Measurements from ENCODE around the gene MAP3K9. TPM values are rescaled to one million over a fixed set of nuclear protein-coding genes. Genes with fewer than 3 reads are reported as not detected.

MAP3K9 gene
- total and polyA plus RNA-seq, 10 of the 15 experiments (the other 5 are each of a cell fraction or from before 2014, with no cell fraction given), result 0.48 to 7.9 (median 2.9) TPM

DNA sequence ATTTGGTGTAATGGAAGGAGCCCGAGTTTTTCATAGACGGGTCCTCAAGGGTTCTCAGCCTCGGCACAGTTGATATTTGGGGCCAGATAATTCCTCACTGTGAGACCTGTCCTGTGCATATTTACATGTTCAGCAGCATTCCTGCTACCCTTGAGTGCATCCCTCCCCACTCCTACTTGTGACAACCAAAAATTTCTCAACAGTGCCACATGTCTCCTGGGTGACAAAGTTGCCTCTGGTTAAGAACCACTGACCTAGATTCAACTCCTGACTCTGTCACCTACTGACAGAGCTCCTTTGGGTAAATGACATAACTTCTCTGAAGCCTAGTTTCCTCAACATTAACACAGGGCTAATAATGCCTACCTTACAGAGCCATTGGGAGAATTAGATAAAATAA lies 107.2 kb downstream of the MAP3K9 start:
- POLR2A ChIA-PET, result no interaction called here
- no peak for TF ChIP-seq PKNOX1 (IDR thresholded peaks at IDR 0.05)
- TF ChIP-seq MYC (IDR thresholded peaks at IDR 0.05; ENCODE audit: insufficient read depth, insufficient read length, insufficient replicate concordance, low read length, severe bottlenecking), result no peak
- TF ChIP-seq, protein P1, sequence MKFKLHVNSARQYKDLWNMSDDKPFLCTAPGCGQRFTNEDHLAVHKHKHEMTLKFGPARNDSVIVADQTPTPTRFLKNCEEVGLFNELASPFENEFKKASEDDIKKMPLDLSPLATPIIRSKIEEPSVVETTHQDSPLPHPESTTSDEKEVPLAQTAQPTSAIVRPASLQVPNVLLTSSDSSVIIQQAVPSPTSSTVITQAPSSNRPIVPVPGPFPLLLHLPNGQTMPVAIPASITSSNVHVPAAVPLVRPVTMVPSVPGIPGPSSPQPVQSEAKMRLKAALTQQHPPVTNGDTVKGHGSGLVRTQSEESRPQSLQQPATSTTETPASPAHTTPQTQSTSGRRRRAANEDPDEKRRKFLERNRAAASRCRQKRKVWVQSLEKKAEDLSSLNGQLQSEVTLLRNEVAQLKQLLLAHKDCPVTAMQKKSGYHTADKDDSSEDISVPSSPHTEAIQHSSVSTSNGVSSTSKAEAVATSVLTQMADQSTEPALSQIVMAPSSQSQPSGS (IDR thresholded peaks at IDR 0.05; ENCODE audit: low read length), result no peak
- TF ChIP-seq NR2C1 (IDR thresholded peaks at IDR 0.05), result no peak

More for the DNA sequence above, 107.2 kb downstream of the MAP3K9 start:
- no peaks in the 10 kb centered on the region for H3K36me3 ChIP-seq (ENCODE audit: control insufficient read depth in 2 of 2, insufficient read depth in 2 of 2, low read length in 1 of 2)
- WGBS (ENCODE audit: insufficient coverage, insufficient replicate concordance, low lambda C conversion rate, missing lambda C conversion rate), result 66% methylated on average over 3 of the region's 3 CpGs
- no peak overlapping the region for H3K4me2 ChIP-seq (ENCODE audit: control insufficient read depth, insufficient read depth)
- BruUV-seq (replicated peaks), result no TSS peak
- DNase-seq (ENCODE audit: low read depth, low spot score) (no peak), ATAC-seq (no peak), FAIRE-seq (no peak)
- H3K79me2 ChIP-seq (ENCODE audit: control insufficient read depth, insufficient read depth, low read length), result no peaks in the 10 kb centered on the region
- H3K27me3 ChIP-seq (replicated peaks in 1 of 2; ENCODE audit: control insufficient read depth in 2 of 2, insufficient read depth in 2 of 2, low read length in 1 of 2), result no peaks in the 10 kb centered on the region
- no peaks in the 10 kb centered on the region for H4K20me1 ChIP-seq (ENCODE audit: control insufficient read depth, insufficient read depth)
- no peaks in the 10 kb centered on the region for H3K9me3 ChIP-seq (replicated peaks; ENCODE audit: control insufficient read depth, insufficient read depth, low read length)
- H2AFZ ChIP-seq (ENCODE audit: control insufficient read depth, low read depth, low read length), result no peak overlapping the region
- intact Hi-C loops (cut with micrococcal nuclease; ENCODE audit: unreplicated experiment), result no loop called here
- RAD21 ChIA-PET (ENCODE audit: unreplicated experiment), result interaction anchor here (1.0 to 1.2 kb wide), 2 partner anchors 11 to 33 kb away, joined by 3 read pairs; no protein-coding TSS in a partner anchor
- in situ Hi-C loops (cut with MboI), result no loop called here
- SMC1A ChIA-PET (ENCODE audit: uncharacterized antibody, unreplicated experiment), result interaction anchor here (0.6 to 4.3 kb wide), 5 partner anchors 11 to 79 kb away, joined by 3 to 21 read pairs (median 3); no protein-coding TSS in a partner anchor
- H3K9ac ChIP-seq (ENCODE audit: control insufficient read depth, insufficient read depth, low read length), result no peak overlapping the region
- CTCF ChIA-PET, result interaction anchor here (1.3 to 1.6 kb wide), 4 partner anchors 10 to 35 kb away, joined by 3 to 7 read pairs (median 4); no protein-coding TSS in a partner anchor
- H3K27ac ChIP-seq (ENCODE audit: control insufficient read depth, insufficient read depth), result no peak overlapping the region
- H3K4me1 ChIP-seq (ENCODE audit: control insufficient read depth, insufficient read depth, low read length), result peaks cover 14% of the 10 kb centered on the region
- H3K4me3 ChIP-seq, result no peak overlapping the region
